MM.1S (cell line): Measurements from ENCODE around the gene CCDC30.

Experiments
- DNase-seq: peaks from one replicate; pipeline ENCODE4 v3.0.0-alpha.2; 2015
- H2AFZ ChIP-seq: fragments of 300-600 bp; sonication (generic); 2 replicates; pipeline ENCODE4 v1.6.0; 2016; ENCODE audit warnings: antibody characterized with exemption, low read length
- H3F3A ChIP-seq: fragments of 300-600 bp; sonication (generic); 2 replicates; pipeline ENCODE4 v1.6.1; 2016; ENCODE audit warnings: mild to moderate bottlenecking, antibody characterized with exemption, low read length, moderate library complexity, mixed read lengths; ENCODE audit not compliant: insufficient read depth
- H3K27ac ChIP-seq: fragments of 300-600 bp; sonication (generic); 2 replicates; pipeline ENCODE4 v1.5.1; 2016; ENCODE audit warnings: mild to moderate bottlenecking, low read length
- H3K27me3 ChIP-seq: fragments of 300-600 bp; sonication (generic); replicated peaks from 2 replicates; pipeline ENCODE4 v1.6.0; 2016; ENCODE audit warnings: low read length; ENCODE audit not compliant: insufficient read depth
- H3K36me3 ChIP-seq: fragments of 300-600 bp; sonication (generic); replicated peaks from 2 replicates; pipeline ENCODE4 v1.6.1; 2016; ENCODE audit warnings: mild to moderate bottlenecking, low read length, mixed read lengths; ENCODE audit not compliant: insufficient read depth
- H3K4me1 ChIP-seq: fragments of 300-600 bp; sonication (generic); 2 replicates; pipeline ENCODE4 v1.6.1; 2016; ENCODE audit warnings: low read length, mixed read lengths
- H3K4me2 ChIP-seq: fragments of 300-600 bp; sonication (generic); 2 replicates; pipeline ENCODE4 v1.6.0; 2016; ENCODE audit warnings: low read depth, low read length
- H3K4me3 ChIP-seq: fragments of 300-600 bp; sonication (generic); 2 replicates; pipeline ENCODE4 v1.5.1; 2016; ENCODE audit warnings: low read length, mixed read lengths
- H3K79me2 ChIP-seq: fragments of 300-600 bp; sonication (generic); 2 replicates; pipeline ENCODE4 v1.6.1; 2016; ENCODE audit warnings: mixed run types, low read length, mixed read lengths
- H3K9ac ChIP-seq: fragments of 300-600 bp; sonication (generic); 2 replicates; pipeline ENCODE4 v1.6.1; 2016; ENCODE audit warnings: low read length, mixed read lengths
- H3K9me2 ChIP-seq: fragments of 300-600 bp; sonication (generic); replicated peaks from 2 replicates; pipeline ENCODE4 v1.6.1; 2016; ENCODE audit warnings: mild to moderate bottlenecking, low read length, mixed read lengths; ENCODE audit not compliant: insufficient read depth
- H3K9me3 ChIP-seq: fragments of 300-600 bp; sonication (generic); replicated peaks from 2 replicates; pipeline ENCODE4 v1.6.1; 2016; ENCODE audit warnings: mild to moderate bottlenecking, low read length, mixed read lengths; ENCODE audit not compliant: insufficient read depth
- H4K20me1 ChIP-seq: fragments of 300-600 bp; sonication (generic); 2 replicates; pipeline ENCODE4 v1.6.1; 2016; ENCODE audit warnings: mild to moderate bottlenecking, low read length, moderate library complexity, mixed read lengths; ENCODE audit not compliant: insufficient read depth
- EZH2 ChIP-seq: fragments of 300-600 bp; sonication (generic); optimal IDR thresholded peaks from 2 replicates; pipeline ENCODE3; 2017; ENCODE audit warnings: low read depth, mild to moderate bottlenecking, antibody characterized with exemption, low read length, mixed read lengths
- EZH2phosphoT487 ChIP-seq: fragments of 300-600 bp; sonication (generic); IDR thresholded peaks from 2 replicates; pipeline ENCODE4 v1.6.1; 2018; ENCODE audit warnings: antibody characterized with exemption, low read length
- TF ChIP-seq, protein P1 (sequence below): fragments of 300-600 bp; sonication (generic); IDR thresholded peaks from 2 replicates; pipeline ENCODE4 v1.5.1; 2016; ENCODE audit warnings: antibody characterized with exemption, low read length, mixed read lengths

The CCDC30 gene

GRCh38 chr1:42477775-42478174 is 14.7 kb downstream of the CCDC30 start:
- TF ChIP-seq, protein P1, sequence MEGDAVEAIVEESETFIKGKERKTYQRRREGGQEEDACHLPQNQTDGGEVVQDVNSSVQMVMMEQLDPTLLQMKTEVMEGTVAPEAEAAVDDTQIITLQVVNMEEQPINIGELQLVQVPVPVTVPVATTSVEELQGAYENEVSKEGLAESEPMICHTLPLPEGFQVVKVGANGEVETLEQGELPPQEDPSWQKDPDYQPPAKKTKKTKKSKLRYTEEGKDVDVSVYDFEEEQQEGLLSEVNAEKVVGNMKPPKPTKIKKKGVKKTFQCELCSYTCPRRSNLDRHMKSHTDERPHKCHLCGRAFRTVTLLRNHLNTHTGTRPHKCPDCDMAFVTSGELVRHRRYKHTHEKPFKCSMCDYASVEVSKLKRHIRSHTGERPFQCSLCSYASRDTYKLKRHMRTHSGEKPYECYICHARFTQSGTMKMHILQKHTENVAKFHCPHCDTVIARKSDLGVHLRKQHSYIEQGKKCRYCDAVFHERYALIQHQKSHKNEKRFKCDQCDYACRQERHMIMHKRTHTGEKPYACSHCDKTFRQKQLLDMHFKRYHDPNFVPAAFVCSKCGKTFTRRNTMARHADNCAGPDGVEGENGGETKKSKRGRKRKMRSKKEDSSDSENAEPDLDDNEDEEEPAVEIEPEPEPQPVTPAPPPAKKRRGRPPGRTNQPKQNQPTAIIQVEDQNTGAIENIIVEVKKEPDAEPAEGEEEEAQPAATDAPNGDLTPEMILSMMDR = no peak
- TF ChIP-seq EZH2phosphoT487 (no peak), EZH2 (no peak)
- H3F3A ChIP-seq = no peaks in the 10 kb centered on the region
- H3K4me2 ChIP-seq = no peak overlapping the region
- H3K4me1 ChIP-seq = no peaks in the 10 kb centered on the region
- H3K9me3 ChIP-seq = no peaks in the 10 kb centered on the region
- no peaks in the 10 kb centered on the region for H3K27me3 ChIP-seq
- no peaks in the 10 kb centered on the region for H4K20me1 ChIP-seq
- H3K9ac ChIP-seq = no peak overlapping the region
- no peaks in the 10 kb centered on the region for H3K9me2 ChIP-seq
- DNase-seq = no peak
- no peak overlapping the region for H3K27ac ChIP-seq
- H3K4me3 ChIP-seq = no peak overlapping the region
- H3K36me3 ChIP-seq = no peaks in the 10 kb centered on the region
- H3K79me2 ChIP-seq = no peaks in the 10 kb centered on the region
- H2AFZ ChIP-seq = no peak overlapping the region

DNA sequence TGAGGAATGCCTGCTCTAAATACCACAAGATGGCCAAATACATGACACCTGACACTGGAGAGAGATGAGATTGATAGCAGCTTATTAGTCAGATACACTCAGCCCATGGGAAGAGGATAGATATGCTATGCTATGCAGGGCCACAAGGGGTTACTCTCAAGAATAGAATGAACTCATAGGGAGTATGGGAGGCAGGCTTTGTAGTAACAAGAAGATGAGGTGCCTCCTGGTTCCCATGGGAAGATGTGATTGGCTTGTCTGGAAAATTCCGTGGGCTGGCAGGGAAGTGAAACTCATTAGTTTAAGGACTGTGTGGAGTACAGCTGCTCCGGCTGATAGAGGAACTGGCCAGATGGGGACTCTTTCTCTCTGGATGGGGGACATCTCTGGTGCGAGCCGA is 16.5 kb downstream of the CCDC30 start:
- H3K4me3 ChIP-seq = no peak overlapping the region
- H3K79me2 ChIP-seq = no peaks in the 10 kb centered on the region
- H3K4me1 ChIP-seq = peaks cover 4% of the 10 kb centered on the region; the same call in 1 of the 2 replicates
- H3K36me3 ChIP-seq = no peaks in the 10 kb centered on the region
- H3F3A ChIP-seq = no peaks in the 10 kb centered on the region
- no peaks in the 10 kb centered on the region for H3K9me3 ChIP-seq
- no peaks in the 10 kb centered on the region for H3K9me2 ChIP-seq
- DNase-seq = no peak
- H3K27me3 ChIP-seq = no peaks in the 10 kb centered on the region
- H3K4me2 ChIP-seq = no peak overlapping the region
- no peak overlapping the region for H3K27ac ChIP-seq
- H2AFZ ChIP-seq = no peak overlapping the region
- no peaks in the 10 kb centered on the region for H4K20me1 ChIP-seq
- TF ChIP-seq EZH2phosphoT487 = no peak
- TF ChIP-seq, protein P1 = no peak
- TF ChIP-seq EZH2 = no peak
- no peak overlapping the region for H3K9ac ChIP-seq

- DNase-seq = no peak
- H2AFZ ChIP-seq = no peak overlapping the region
- no peak overlapping the region for H3K27ac ChIP-seq
- no peaks in the 10 kb centered on the region for H3K9me3 ChIP-seq
- H3K4me3 ChIP-seq = no peak overlapping the region
- H3K4me1 ChIP-seq = peaks cover 4% of the 10 kb centered on the region; the same call in 1 of the 2 replicates
- H3K27me3 ChIP-seq = no peaks in the 10 kb centered on the region
- no peaks in the 10 kb centered on the region for H3K36me3 ChIP-seq
- H3F3A ChIP-seq = no peaks in the 10 kb centered on the region
- TF ChIP-seq EZH2 (no peak), EZH2phosphoT487 (no peak)
- TF ChIP-seq, protein P1 = no peak
- no peak overlapping the region for H3K9ac ChIP-seq
- no peaks in the 10 kb centered on the region for H3K9me2 ChIP-seq
- H4K20me1 ChIP-seq = no peaks in the 10 kb centered on the region
- H3K4me2 ChIP-seq = no peak overlapping the region
- H3K79me2 ChIP-seq = no peaks in the 10 kb centered on the region
These were observed 17.8 kb downstream of the CCDC30 start for GRCh38 chr1:42480921-42481320.
